Adipocyte (in vitro differentiated cells): ENCODE measurements around the gene SLC45A3.

Source experiments
- DNase-seq: peaks from one replicate; pipeline ENCODE4 v3.0.0-alpha.2; 2015; ENCODE audit warnings: low read depth
- H3K27me3 ChIP-seq: replicated peaks from 2 replicates; pipeline ENCODE4 v1.7.0; 2013; ENCODE audit warnings: mild to moderate bottlenecking, low read length, moderate library complexity; ENCODE audit not compliant: control insufficient read depth, insufficient read depth
- H3K36me3 ChIP-seq: 2 replicates; pipeline ENCODE4 v1.7.0; 2013; ENCODE audit warnings: low read length, mild to moderate bottlenecking, moderate library complexity; ENCODE audit not compliant: control insufficient read depth, insufficient read depth, severe bottlenecking
- H3K4me1 ChIP-seq: 2 replicates; pipeline ENCODE4 v1.7.0; 2013; ENCODE audit warnings: mild to moderate bottlenecking, low read length, moderate library complexity; ENCODE audit not compliant: control insufficient read depth, insufficient read depth
- H3K4me3 ChIP-seq: 2 replicates; pipeline ENCODE4 v1.7.0; 2013; ENCODE audit warnings: mild to moderate bottlenecking, low read length, moderate library complexity
- H3K9ac ChIP-seq: 2 replicates; pipeline ENCODE4 v1.7.0; 2013; ENCODE audit warnings: mild to moderate bottlenecking, low read length, moderate library complexity
- H3K9me3 ChIP-seq: 2 replicates; pipeline ENCODE4 v1.7.0; 2013; ENCODE audit warnings: mild to moderate bottlenecking, low read length, moderate library complexity; ENCODE audit not compliant: control insufficient read depth

Gene SLC45A3

DNA sequence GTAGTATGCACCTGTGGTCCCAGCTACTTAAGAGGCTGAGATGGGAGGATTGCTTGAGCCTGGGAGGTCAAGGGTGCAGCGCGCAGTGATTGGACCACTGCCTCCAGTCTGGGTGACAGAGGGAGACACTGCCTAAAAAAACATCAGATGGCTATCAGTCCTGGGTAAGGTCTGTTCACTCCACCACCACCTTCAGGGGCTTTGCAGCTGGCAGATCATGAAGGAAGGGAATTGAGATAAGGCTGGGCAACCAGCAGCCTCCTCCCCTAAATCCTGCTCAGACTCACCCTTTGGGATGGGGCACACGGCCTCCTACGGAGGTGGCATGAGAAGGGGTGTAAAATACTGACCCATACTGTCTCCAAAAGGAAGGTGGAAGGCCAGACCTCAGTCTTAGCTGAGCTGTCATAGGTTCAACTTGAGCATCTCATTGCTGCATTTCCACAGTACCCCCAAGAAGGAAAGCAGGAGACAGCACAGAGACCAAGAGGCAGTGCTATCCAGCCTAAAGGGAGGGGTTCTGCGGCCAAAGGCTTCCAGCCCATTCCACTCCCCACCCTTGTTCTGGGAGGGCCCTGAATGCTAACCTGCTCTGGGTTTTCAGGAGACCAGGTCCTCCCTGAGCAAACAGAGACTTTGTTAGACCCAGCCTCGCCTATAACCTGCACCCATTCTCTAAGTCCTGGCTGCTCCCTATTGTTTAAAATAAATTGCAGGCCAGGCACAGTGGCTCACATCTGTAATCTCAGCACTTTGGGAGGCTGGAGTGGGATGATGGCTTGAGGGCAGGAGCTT, 13.7 kb downstream of the SLC45A3 start:
- Histone ChIP-seq H3K4me1 (no peaks in the 10 kb centered on the region), H3K4me3 (no peak overlapping the region), H3K27me3 (peaks cover 9% of the 10 kb centered on the region), H3K9ac (no peak overlapping the region), H3K9me3 (no peaks in the 10 kb centered on the region), H3K36me3 (no peaks in the 10 kb centered on the region)
- no peak for DNase-seq

DNA sequence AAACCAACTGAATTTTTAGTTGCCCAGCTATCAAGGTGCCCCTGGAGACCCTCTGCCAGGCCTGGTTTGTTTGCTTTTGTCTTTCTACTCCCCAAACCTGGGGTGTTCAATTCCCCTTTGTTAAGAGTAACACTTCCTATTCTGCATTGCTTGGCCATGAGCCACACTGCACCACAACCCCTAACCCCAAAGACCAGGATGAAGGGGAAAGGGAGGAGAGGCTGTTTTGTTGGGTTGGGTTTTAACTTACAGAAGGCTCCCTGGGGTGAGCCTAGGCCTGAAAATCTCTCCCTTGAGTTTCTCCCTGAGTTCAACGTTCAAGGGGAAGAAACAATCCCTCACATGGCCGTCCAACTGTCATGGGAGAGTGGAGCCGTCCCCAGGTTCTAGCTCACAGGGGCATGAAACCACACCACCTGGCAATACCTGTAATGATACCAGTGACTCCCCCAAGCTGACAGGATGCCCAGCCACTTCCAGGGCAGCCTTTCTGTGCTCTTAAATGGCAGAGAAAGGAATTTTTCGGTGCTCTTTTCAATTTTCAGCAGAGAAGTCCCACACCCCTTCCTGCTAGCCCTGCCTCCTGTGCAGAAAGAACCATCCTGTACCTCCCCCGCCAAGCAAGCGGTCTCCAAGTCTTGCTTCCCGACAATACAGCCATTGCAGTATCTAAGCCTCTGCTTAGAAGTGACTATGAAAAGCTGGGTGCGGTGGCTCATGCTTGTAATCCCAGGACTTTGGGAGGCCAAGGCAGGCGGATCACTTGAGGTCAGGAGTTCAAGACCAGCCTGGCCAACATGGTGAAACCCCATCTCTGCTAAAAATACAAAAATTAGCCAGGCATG, 14.9 kb downstream of the SLC45A3 start:
- DNase-seq: no peak
- Histone ChIP-seq H3K36me3 (no peaks in the 10 kb centered on the region), H3K4me3 (no peak overlapping the region), H3K9ac (no peak overlapping the region), H3K9me3 (no peaks in the 10 kb centered on the region), H3K27me3 (peaks cover 13% of the 10 kb centered on the region), H3K4me1 (no peaks in the 10 kb centered on the region)

DNA sequence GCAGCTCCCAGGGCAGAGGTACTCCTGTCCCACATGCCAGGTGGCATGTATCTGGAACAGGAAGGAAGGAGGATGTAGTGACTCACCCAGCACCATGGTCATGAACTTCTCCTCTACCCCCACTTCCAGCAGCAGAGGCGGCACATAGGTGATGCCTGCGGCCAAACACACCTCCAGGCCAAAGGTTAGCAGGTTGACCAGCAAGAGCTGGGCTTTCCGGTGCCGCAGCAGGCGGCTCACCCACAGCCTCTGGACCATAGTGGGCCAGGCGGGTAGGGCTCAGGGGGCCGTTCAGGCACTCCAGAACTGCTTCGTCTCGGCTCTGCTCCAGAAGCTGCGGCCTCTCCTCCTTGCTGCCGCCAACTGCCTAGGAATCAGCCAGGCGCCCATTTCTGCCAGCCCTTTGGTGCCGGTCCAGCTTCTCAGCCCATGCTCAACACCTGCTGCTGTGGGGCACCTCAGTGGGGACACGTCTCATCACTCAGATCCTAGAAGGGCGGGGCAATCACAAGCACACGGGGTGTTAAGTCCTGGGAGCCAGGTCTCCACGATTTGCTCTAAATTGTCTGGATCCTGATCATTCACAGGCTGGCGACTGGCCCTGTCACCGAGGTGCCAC, 15.8 kb downstream of the SLC45A3 start:
- H3K4me1 ChIP-seq: no peaks in the 10 kb centered on the region
- no peak for DNase-seq
- no peaks in the 10 kb centered on the region for H3K36me3 ChIP-seq

DNA sequence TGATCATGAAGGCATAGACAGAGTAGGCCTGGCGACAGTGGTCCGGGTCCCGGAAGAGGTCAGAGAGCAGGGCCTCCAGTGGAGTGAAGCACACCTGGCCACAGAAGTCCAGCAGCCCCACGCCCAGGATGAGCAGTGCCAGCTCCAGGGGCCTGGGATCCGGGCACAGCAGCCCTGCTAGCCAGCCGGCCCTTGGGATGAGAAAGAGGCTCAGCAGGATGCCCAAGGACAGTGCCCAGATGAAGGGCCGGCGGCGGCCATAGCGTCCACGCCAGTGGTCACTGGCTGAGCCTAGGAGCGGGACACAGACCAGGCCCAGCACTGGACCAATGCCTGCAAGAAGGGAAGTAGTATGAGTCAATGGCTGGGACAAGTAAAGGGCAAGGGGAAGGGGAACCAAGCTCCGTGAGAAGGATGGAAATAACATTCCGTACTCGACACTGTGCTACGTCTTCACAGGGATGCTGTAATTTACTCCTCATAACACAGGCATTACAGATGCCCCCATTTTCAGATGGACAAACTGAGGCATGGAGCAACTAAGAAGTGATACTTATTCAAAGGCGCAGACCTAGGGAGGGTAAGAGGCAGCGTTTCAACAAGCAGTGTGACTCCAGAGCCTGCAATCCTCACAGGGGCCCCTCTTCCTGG, 16.9 kb downstream of the SLC45A3 start:
- no peak overlapping the region for H3K9ac ChIP-seq
- H3K4me3 ChIP-seq: no peak overlapping the region
- no peaks in the 10 kb centered on the region for H3K9me3 ChIP-seq
- H3K36me3 ChIP-seq: no peaks in the 10 kb centered on the region
- H3K27me3 ChIP-seq: peaks cover 9% of the 10 kb centered on the region
- H3K4me1 ChIP-seq: peaks cover 3% of the 10 kb centered on the region
- no peak for DNase-seq

More for the DNA sequence above, 15.8 kb downstream of the SLC45A3 start:
- Histone ChIP-seq H3K9me3 (no peaks in the 10 kb centered on the region), H3K4me3 (no peak overlapping the region), H3K9ac (no peak overlapping the region), H3K27me3 (peaks cover 13% of the 10 kb centered on the region)

DNA sequence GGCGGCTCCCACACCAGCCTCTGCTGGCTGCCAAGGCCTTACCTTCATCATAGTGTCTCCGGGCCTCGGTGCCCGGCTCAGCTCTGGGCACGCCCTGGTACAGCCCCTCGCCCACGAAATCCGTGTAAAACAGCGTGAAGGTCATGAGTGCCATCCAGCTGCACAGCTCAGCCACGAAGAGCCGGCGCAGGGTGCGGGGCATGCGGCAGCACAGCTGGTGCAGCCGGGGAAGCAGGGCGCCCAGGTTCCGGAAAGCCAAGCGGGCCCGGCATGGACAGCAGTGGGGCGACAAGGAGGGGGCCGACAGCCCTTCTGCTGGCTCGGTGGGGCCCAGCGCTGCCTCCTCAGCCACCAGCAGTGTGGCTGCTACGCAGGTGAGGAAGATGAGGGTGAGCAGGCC, 17.5 kb downstream of the SLC45A3 start:
- H3K9ac ChIP-seq: no peak overlapping the region
- H3K27me3 ChIP-seq: peaks cover 5% of the 10 kb centered on the region
- H3K4me1 ChIP-seq: peaks cover 3% of the 10 kb centered on the region
- H3K9me3 ChIP-seq: no peaks in the 10 kb centered on the region
- H3K4me3 ChIP-seq: no peak overlapping the region
- H3K36me3 ChIP-seq: no peaks in the 10 kb centered on the region
- no peak for DNase-seq

DNA sequence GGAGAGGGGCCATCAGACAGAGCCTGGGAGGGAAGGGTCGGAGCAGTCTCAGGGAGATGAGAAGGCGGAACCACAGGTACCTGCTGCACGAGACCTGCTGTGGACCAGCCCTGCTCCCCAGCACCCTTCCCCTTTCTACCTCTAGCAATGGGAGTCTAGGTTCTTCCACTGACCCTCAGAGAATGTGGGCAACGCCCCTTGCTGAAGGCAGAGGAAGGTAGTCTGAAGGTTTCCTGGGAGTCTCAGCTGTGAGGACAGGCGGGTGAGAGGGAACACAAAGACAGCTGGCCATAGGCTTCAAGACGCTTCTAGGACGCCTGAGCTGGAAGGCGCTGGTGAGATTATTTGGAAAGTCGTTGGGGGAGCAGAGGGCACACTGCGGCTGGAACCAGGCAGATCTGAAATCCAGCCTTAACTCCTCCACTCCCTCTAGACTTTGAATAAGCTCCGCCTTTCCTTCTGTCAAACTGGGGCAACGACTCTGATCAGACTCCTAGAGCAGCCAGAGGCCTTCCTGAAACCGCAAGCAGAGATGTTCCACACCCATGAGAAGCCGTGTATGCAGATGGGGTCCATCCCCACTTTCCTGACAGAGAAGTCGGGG, 18.1 kb downstream of the SLC45A3 start:
- no peak overlapping the region for H3K4me3 ChIP-seq

DNA sequence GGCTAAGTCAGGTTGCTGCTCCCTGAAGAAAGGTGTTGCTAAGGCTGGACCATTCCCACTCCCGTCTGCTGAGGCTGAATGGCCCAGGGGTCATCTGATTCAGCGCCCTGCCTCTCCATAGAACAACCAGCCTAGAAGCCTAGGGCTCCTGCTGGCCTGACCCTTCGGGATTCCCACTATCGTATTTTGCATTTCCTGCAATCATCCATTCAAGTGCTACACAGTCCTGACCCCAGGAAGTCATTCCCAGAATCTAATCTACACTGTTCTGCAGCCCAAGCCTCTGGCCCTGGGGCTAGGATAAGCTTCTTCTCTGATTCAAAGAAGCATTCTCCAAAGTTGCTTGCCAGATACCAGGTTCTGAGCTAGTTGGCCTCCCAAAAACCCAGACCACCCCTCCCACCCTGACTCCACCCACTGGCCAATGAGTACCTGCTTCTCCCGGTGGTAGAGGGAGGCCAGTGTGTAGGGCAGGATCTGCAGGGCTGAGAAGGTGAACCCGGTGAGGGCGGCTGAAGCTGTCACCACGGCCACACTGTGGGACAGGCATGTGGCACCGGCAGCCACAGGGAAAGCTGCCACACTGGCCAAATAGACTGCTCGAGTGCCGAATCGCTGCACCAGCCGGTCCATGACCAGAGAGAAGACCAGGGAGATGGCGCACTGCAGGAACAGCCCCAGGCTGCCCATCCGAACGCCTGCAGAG, 18.7 kb downstream of the SLC45A3 start:
- Histone ChIP-seq H3K9me3 (no peaks in the 10 kb centered on the region), H3K36me3 (no peaks in the 10 kb centered on the region), H3K4me3 (no peak overlapping the region), H3K4me1 (peaks cover 3% of the 10 kb centered on the region), H3K9ac (no peak overlapping the region), H3K27me3 (peaks cover 5% of the 10 kb centered on the region)
- no peak for DNase-seq

More for the DNA sequence above, 18.1 kb downstream of the SLC45A3 start:
- no peak for DNase-seq
- H3K36me3 ChIP-seq: no peaks in the 10 kb centered on the region
- no peaks in the 10 kb centered on the region for H3K9me3 ChIP-seq
- peaks cover 3% of the 10 kb centered on the region for H3K4me1 ChIP-seq
- H3K9ac ChIP-seq: no peak overlapping the region
- H3K27me3 ChIP-seq: peaks cover 5% of the 10 kb centered on the region

DNA sequence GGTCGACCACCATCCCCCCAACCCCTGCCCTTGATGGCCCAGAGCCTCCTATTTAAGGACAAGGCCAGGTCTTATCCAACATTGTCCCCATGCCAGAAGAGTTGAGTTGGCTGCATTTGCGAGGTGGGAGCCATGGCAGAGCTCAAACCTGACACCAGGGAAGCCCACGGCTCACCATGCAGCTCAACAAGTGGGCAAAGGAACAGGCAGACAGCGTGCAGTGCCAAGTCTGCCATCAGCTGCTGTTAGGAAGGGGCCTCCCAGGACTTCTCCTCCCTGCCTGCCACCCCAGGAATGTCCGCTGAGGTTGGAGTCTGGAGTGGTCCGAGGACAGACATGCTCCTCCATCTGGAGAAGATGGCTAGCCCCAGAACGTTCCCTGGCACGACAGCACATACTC, 19.9 kb downstream of the SLC45A3 start:
- Histone ChIP-seq H3K9ac (no peak overlapping the region), H3K9me3 (no peaks in the 10 kb centered on the region), H3K4me3 (no peak overlapping the region), H3K4me1 (peaks cover 3% of the 10 kb centered on the region), H3K36me3 (no peaks in the 10 kb centered on the region), H3K27me3 (peaks cover 5% of the 10 kb centered on the region)
- DNase-seq: no peak

DNA sequence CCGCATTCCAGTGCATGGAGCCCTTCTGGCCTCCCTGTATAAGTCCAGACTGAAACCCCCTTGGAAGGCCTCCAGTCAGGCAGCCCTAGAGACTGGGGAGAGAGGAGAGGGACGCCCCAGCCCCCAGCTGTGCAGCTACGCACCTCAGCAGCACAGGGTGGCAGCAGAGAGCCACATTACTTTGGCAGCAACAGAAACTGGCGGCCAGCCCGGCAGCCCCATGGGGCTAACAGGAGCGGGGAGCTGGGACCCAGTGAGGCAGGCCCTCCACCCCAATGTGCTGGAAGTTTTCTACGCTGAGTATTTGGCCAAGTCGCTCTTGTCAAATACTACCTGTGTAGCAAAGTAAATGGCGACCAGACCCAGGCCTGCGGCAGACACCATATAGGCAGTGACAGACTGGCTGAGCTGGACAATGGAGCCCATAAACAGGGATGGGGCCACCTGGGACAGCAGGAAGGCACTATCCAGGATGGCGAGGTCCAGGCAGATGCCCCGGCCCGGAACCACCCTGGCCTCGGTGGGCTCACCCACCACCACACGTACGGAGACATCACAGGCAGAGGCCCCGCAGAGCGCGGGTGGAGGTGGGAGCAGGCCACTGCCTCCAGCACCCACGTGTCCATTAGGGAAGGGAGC, 21.2 kb downstream of the SLC45A3 start:
- Histone ChIP-seq H3K4me3 (no peak overlapping the region), H3K9me3 (no peaks in the 10 kb centered on the region), H3K9ac (no peak overlapping the region), H3K36me3 (no peaks in the 10 kb centered on the region), H3K27me3 (peaks cover 5% of the 10 kb centered on the region), H3K4me1 (peaks cover 3% of the 10 kb centered on the region)
- DNase-seq: peak; percentile 90

DNA sequence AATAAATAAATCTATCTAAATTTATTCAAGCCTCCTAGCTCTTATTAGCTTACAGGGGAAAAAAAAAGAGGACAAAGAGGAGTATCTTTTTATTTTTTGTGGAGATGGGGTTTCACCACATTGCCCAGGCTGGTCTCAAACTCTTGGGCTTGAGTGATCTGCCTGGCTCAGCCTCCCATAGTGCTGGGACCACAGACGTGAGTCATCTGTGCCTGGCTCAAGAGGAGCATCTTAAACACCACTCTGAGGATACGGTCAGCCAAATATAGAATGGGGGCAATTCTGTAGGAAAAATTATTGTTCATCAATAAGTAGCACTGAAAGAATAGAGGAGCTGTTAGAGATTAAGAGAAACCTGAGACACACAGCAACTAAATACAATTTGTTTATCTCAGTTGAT, 24.1 kb downstream of the SLC45A3 start:
- Histone ChIP-seq H3K36me3 (no peaks in the 10 kb centered on the region), H3K4me1 (peaks cover 3% of the 10 kb centered on the region), H3K9ac (no peak overlapping the region), H3K27me3 (peaks cover 5% of the 10 kb centered on the region), H3K4me3 (no peak overlapping the region), H3K9me3 (no peaks in the 10 kb centered on the region)
- DNase-seq: no peak
